Tibial nerve (tissue), 4 donors: ENCODE data around the gene BTBD2. TPM values are rescaled to one million over a fixed set of nuclear protein-coding genes. Genes with fewer than 3 reads are reported as not detected.

Source experiments
- DNase-seq, 2 donors: peaks; one replicate each; pipeline ENCODE4 v3.0.0-alpha.2; 2019; ENCODE audit warnings: low spot score in 2 of 2
- H3K27ac ChIP-seq, 4 donors: fragments of 200-600 bp; sonication (generic) in 3 of 4; one replicate each; pipeline ENCODE4 v1.5.1; 2017 to 2019; ENCODE audit warnings: mild to moderate bottlenecking in 1 of 4
- H3K27me3 ChIP-seq, 2 donors: fragments of 200-600 bp; sonication (generic) in 1 of 2; one replicate each; pipeline versions ENCODE4 v1.5.1 to v1.6.0; 2017 to 2019
- H3K36me3 ChIP-seq, 3 donors: fragments of 200-600 bp; sonication (generic); one replicate each; pipeline ENCODE4 v1.5.1; 2018 to 2019
- H3K4me1 ChIP-seq, 4 donors: fragments of 200-600 bp; sonication (generic) in 3 of 4; one replicate each; pipeline ENCODE4 v1.5.1; 2017 to 2019
- H3K4me3 ChIP-seq, 4 donors: fragments of 200-600 bp; sonication (generic) in 3 of 4; one replicate each; pipeline ENCODE4 v1.5.1; 2017 to 2019; ENCODE audit warnings: mild to moderate bottlenecking in 1 of 4, moderate library complexity in 1 of 4
- H3K9me3 ChIP-seq, 4 donors: fragments of 200-600 bp; sonication (generic) in 3 of 4; one replicate each; pipeline ENCODE4 v1.5.1; 2017 to 2019
- EP300 ChIP-seq, 2 donors: sonication (generic); formaldehyde crosslinking; IDR thresholded peaks; one replicate each; pipeline ENCODE4 v1.6.1; 2017; ENCODE audit warnings: antibody characterized with exemption in 2 of 2, mild to moderate bottlenecking in 1 of 2
- POLR2A ChIP-seq, 2 donors: fragments of 450-650 bp; IDR thresholded peaks; one replicate each; pipeline ENCODE4 v1.6.1; 2017; ENCODE audit warnings: antibody characterized with exemption in 2 of 2, mild to moderate bottlenecking in 2 of 2, moderate library complexity in 2 of 2
- WGBS, 2 donors: methylation state at CpG; one replicate each; pipeline ENCODE4 v1.1.5; 2018; 5-methylcytosine and 5-hydroxymethylcytosine counted together
- total RNA-seq, 4 donors: library from RNA; depleted of rRNA; stranded (reverse); fragments of >200 nt; gene quantifications; one replicate each; pipeline ENCODE4 v1.1.0, GENCODE V29; 2016
- TF ChIP-seq, protein P1 (sequence below), 5 experiments: fragments of 200-600 bp in 3 of 5; fragments of 450-650 bp in 2 of 5; sonication (generic) in 3 of 5; IDR thresholded peaks; one replicate each; pipeline ENCODE4 v1.5.1; 2016 to 2019; ENCODE audit warnings: antibody characterized with exemption in 5 of 5, mild to moderate bottlenecking in 3 of 5, moderate library complexity in 2 of 5

The BTBD2 gene
- total RNA-seq, 4 donors from 2014 or later, result 54.0 to 94.5 (median 73.5) TPM

DNA sequence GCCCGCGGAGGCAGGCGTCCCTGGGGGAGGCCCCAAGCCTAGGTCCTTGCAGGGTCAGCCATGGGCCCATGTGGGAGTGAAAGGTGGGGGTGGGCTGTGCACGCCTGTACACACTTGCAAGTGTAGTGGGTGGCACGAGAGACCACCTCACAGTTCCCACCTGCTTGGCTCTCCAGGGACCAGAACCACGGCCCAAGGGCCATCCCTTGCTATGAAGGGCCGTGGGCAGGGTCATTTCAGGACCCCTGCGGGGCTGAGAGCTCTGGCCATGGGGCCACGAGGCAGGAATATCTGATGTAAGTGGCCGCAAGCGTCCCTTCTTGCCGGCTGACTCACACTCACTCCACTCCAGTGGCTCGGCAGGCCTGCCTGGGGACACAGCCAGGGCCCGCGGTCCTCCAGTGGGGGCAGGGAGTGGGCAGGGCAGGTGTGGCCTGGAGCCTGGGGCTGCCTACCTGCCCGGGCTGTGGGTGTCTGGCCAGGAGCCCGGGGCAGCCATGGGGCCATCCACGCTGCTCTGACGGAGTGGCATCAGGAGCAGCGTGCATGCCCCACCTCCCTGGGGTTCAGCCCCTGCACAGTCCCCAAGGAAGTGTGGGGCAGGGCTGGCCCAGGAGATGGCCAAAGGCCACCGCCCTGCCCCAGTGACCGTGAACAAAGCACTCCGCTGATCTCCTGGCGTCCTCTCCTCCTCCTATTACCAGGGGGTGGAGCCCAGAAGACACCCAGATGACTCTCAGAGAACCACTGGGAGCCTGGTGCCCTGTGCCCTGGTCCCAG, 44.1 kb upstream of the BTBD2 start:
- no peaks in the 10 kb centered on the region for H3K36me3 ChIP-seq
- TF ChIP-seq, protein P1, sequence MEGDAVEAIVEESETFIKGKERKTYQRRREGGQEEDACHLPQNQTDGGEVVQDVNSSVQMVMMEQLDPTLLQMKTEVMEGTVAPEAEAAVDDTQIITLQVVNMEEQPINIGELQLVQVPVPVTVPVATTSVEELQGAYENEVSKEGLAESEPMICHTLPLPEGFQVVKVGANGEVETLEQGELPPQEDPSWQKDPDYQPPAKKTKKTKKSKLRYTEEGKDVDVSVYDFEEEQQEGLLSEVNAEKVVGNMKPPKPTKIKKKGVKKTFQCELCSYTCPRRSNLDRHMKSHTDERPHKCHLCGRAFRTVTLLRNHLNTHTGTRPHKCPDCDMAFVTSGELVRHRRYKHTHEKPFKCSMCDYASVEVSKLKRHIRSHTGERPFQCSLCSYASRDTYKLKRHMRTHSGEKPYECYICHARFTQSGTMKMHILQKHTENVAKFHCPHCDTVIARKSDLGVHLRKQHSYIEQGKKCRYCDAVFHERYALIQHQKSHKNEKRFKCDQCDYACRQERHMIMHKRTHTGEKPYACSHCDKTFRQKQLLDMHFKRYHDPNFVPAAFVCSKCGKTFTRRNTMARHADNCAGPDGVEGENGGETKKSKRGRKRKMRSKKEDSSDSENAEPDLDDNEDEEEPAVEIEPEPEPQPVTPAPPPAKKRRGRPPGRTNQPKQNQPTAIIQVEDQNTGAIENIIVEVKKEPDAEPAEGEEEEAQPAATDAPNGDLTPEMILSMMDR (IDR thresholded peaks at IDR 0.05), result no peak
- TF ChIP-seq POLR2A (IDR thresholded peaks at IDR 0.05) (peak in 1 of 2 donors; percentile 45), EP300 (IDR thresholded peaks at IDR 0.05) (peak; percentile 32 to 67)
- no peaks in the 10 kb centered on the region for H3K9me3 ChIP-seq
- peak overlapping the region; percentile 88 to 100 (median 99) for H3K27ac ChIP-seq
- peak overlapping the region in 1 of 4 donors; percentile 70 for H3K4me3 ChIP-seq
- peaks cover 10 to 90% (median 79%) of the 10 kb centered on the region in 4 donors for H3K4me1 ChIP-seq
- DNase-seq, result peak in 1 of 2 donors; percentile 60
- no peaks in the 10 kb centered on the region for H3K27me3 ChIP-seq
- 27% methylated on average over 16 to 17 of the region's 24 CpGs for WGBS, 2 donors

DNA sequence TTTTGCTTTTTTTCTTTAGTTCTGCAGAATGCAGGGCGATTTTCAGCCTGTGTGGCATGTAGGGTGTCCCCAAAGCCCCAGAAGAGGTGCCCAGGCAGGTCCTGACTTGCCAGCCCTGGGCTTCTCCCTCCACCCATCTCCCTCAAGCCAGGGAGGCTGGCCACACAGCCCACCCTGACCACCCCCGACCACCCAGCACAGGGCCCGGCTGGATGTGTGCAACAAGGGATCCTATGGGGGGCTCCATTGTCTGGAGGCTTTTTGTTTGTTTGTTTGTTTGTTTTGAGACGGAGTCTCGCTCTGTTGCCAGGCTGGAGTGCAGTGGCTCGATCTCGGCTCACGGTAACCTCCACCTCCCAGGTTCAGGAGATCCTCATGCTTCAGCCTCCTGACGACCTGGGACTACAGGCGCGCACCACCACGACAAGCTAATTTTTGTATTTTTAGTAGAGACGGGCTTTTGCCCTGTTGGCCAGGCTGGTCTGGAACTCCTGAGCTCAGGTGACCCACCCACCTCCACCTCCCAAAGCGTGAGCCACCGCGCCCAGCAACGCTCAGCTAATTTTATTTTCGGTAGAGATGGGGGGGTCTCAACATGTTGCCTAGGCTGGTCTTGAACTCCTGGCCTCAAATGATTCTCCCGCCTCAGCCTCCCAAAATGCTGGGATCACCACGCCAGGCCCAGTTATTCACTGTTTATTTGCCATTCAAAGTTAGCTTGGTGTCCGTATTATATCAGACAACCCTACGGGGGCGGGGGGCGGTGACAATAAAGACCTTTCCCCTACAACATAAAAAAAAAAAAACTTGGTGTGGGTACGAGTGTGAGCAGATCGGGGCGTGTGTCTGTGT, 43.3 kb upstream of the BTBD2 start:
- WGBS, 2 donors, result 71 to 73% methylated on average over 27 of the region's 27 CpGs
- no peak for DNase-seq
- H3K9me3 ChIP-seq, result no peaks in the 10 kb centered on the region
- H3K27me3 ChIP-seq, result no peaks in the 10 kb centered on the region
- TF ChIP-seq, protein P1 (IDR thresholded peaks at IDR 0.05), result no peak
- TF ChIP-seq POLR2A (IDR thresholded peaks at IDR 0.05) (no peak), EP300 (IDR thresholded peaks at IDR 0.05) (no peak)
- H3K4me1 ChIP-seq, result peaks cover 10 to 90% (median 72%) of the 10 kb centered on the region in 4 donors
- no peaks in the 10 kb centered on the region for H3K36me3 ChIP-seq
- peak overlapping the region; percentile 88 to 100 (median 99) for H3K27ac ChIP-seq
- no peak overlapping the region for H3K4me3 ChIP-seq

DNA sequence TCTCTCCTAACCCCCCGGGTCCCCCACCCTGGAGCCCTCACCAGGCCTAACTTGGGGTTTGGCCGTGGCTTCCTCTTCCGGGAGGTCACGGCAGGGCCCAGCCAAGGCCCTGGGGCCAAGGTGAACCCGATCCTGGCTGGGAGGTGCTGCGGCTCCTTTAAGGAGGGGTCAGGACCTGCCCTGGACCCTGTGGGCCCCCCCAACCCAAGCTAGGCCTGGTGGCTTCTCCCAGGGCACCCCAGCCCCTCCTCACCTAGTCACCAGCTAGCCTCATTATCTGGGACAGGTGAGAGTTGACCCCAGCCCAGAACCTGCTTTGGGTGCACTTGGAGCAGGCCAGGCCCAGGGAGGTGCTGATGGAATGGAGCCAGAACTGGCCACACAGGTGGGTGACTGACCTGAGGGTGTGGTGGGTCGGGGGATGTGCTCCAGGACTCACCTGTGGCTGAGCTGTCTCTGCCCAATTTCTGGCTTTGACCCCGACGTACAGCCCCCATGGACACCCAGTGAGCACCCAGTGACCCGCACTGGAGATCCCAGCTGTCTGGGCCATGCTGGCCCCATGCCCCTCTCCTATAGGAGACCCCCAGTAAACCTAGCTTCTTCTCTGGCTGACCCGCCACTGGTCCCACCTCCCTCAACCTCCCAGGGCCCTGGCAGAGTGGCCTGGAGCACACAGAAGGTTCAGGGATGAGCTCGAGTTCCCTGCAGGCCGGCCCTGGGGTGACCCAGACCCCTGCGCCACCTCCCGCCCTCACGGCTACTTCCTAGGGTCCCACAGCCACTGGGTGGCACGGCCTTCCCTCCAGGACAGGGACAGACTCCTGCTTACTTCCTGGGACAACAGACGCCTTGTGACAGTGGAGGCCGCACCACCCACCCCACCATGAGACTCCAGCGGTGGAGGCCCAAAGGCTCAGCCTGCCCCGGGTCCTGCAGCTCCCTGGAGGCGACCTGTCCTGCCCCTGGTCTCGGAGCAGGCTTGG, 42.3 kb upstream of the BTBD2 start:
- Histone ChIP-seq H3K27me3 (no peaks in the 10 kb centered on the region), H3K36me3 (no peaks in the 10 kb centered on the region), H3K9me3 (no peaks in the 10 kb centered on the region), H3K27ac (peak overlapping the region; percentile 88 to 100 (median 99)), H3K4me3 (no peak overlapping the region), H3K4me1 (peaks cover 10 to 83% (median 68%) of the 10 kb centered on the region in 4 donors)
- no peak for DNase-seq
- 61 to 67% methylated on average over 15 to 23 of the region's 23 CpGs for WGBS, 2 donors
- TF ChIP-seq, protein P1 (IDR thresholded peaks at IDR 0.05), result no peak
- peak in 1 of 2 donors; percentile 27 for TF ChIP-seq POLR2A (IDR thresholded peaks at IDR 0.05)

DNA sequence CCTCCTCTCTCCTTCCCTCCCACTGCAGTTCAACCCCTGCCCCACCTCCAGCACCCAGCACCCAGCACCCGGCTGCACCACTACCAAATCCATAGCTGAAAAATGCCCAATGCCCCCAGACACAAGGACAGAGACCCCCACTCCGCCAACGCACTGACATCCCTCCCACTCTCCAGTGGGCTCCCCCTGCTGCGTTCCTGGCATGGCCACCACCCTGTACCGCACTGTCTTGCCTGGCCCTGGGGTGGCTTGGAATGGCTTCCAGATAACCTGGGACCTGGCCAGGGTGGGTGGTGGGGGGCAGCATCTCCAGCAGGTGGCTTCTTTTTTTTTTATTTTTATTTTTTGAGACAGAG, 41.3 kb upstream of the BTBD2 start:
- H3K4me1 ChIP-seq, result peaks cover 10 to 81% (median 66%) of the 10 kb centered on the region in 4 donors
- 27 to 28% methylated on average over 4 to 5 of the region's 5 CpGs for WGBS, 2 donors

More for the DNA sequence above, 41.3 kb upstream of the BTBD2 start:
- Histone ChIP-seq H3K4me3 (no peak overlapping the region), H3K27ac (peak overlapping the region; percentile 88 to 100 (median 99)), H3K36me3 (no peaks in the 10 kb centered on the region), H3K9me3 (no peaks in the 10 kb centered on the region), H3K27me3 (no peaks in the 10 kb centered on the region)
- no peak for TF ChIP-seq EP300 (IDR thresholded peaks at IDR 0.05)
- TF ChIP-seq, protein P1 (IDR thresholded peaks at IDR 0.05), result no peak
- no peak for TF ChIP-seq POLR2A (IDR thresholded peaks at IDR 0.05)
- DNase-seq, result no peak
